Heart left ventricle (tissue), 16 donors: ENCODE data around the gene CAT. TPM values are rescaled to one million over a fixed set of nuclear protein-coding genes. Genes with fewer than 3 reads are reported as not detected.

ENCODE experiments used
- ATAC-seq, 4 donors: fragments of 200-7000 bp; cut with Tn5 transposase; one replicate each; pipeline ENCODE4 v1.9.1; 2020 to 2022; ENCODE audit warnings: moderate library complexity in 4 of 4, mild to moderate bottlenecking in 3 of 4, moderate number of reproducible peaks in 1 of 4
- DNase-seq, 5 donors: peaks; one replicate each; pipeline ENCODE4 v3.0.0-alpha.2; 2020
- H3K27ac ChIP-seq, 12 donors: fragments of 200-600 bp; sonication (generic) in 4 of 12; one replicate each; pipeline versions ENCODE4 v1.5.0 to v1.8.0; 2016 to 2022; ENCODE audit warnings: mild to moderate bottlenecking in 2 of 12
- H3K27me3 ChIP-seq, 9 donors: fragments of 200-600 bp; sonication (generic) in 2 of 9; one replicate each; pipeline versions ENCODE4 v1.5.1 to v1.8.0; 2016 to 2022; ENCODE audit warnings: mild to moderate bottlenecking in 3 of 9
- H3K36me3 ChIP-seq, 9 donors: fragments of 200-600 bp; sonication (generic) in 2 of 9; one replicate each; pipeline versions ENCODE4 v1.5.0 to v1.8.0; 2018 to 2022; ENCODE audit warnings: mild to moderate bottlenecking in 2 of 9
- H3K4me1 ChIP-seq, 12 donors: fragments of 200-600 bp; sonication (generic) in 4 of 12; one replicate each; pipeline versions ENCODE4 v1.5.0 to v1.8.0; 2016 to 2022; ENCODE audit warnings: mild to moderate bottlenecking in 3 of 12
- H3K4me3 ChIP-seq, 12 donors: fragments of 200-600 bp; sonication (generic) in 4 of 12; one replicate each; pipeline versions ENCODE4 v1.5.0 to v1.8.0; 2017 to 2022; ENCODE audit warnings: mild to moderate bottlenecking in 9 of 12, moderate library complexity in 4 of 12
- H3K9me3 ChIP-seq, 12 donors: fragments of 200-600 bp; sonication (generic) in 4 of 12; one replicate each; pipeline versions ENCODE4 v1.5.0 to v1.8.0; 2016 to 2022; ENCODE audit warnings: mild to moderate bottlenecking in 1 of 12
- CTCF ChIP-seq, 12 donors: fragments of 200-600 bp; sonication (generic) in 4 of 12; IDR thresholded peaks; one replicate each; pipeline versions ENCODE4 v1.5.0 to v1.8.0; 2018 to 2022; ENCODE audit warnings: antibody characterized with exemption in 12 of 12, mild to moderate bottlenecking in 5 of 12
- POLR2A ChIP-seq, 2 donors: fragments of 450-650 bp; IDR thresholded peaks; one replicate each; pipeline ENCODE4 v1.6.1; 2017; ENCODE audit warnings: antibody characterized with exemption in 2 of 2, mild to moderate bottlenecking in 2 of 2, moderate library complexity in 2 of 2
- whole genome bisulfite sequencing, 4 donors: extraction: QIAGEN DNeasy Blood & Tissue Kit in 2 of 4; methylation state at CpG; one replicate each; pipeline versions ENCODE4 v1.1.5 to v1.1.7; 2013 to 2018; 5-methylcytosine and 5-hydroxymethylcytosine counted together
- intact Hi-C, 10 donors: fragments of 100-400 bp; cut with DNase I; formaldehyde crosslinking; loops; one replicate each; pipeline versions ENCODE4 v1.11.1 to v1.14.2; 2022
- polyA plus RNA-seq, 2 donors: library from polyadenylated mRNA; stranded (reverse); fragments of 200-250 nt; gene quantifications; one replicate each; pipeline ENCODE4 v1.2.3, GENCODE V29; 2013
- total RNA-seq, 9 donors: library from RNA; depleted of rRNA in 2 of 9; stranded (reverse); fragments of >200 nt in 2 of 9; fragmentation: NEBNext Ultra II Directional in 3 of 9; extraction: Animal tissue kit (Norgen Biotek cat#: 25700) in 3 of 9; gene quantifications; one replicate each; pipeline versions ENCODE4 v1.1.0 to v1.2.4, GENCODE V29; 2016 to 2023
- donor health status: ischemic (EF 13 %, LVEDD 7.1; RV severe dilation, severe dysfunction).
- donor health status: healthy with polysubstance abuse.
- donor health status: DM: no; HTN: yes; CAD: no.
- donor health status: DM: no; HTN: no; CAD: no.
- donor health status: ischemic (EF 25% LVEDD 6.9; RV normal size, moderate dysfunction).
- donor health status: ischemic (EF 25% LVEDD 5.7; RV mildly dilated, moderate dysfunction).
- donor health status: healthy.
- donor health status: DM: yes; HTN: yes; CAD: no.
- donor health status: ischemic (EF 35%, LVEDD 5.7; RV mildly dilated, moderate dysfunction).
- donor health status: nonischemic (EF 11% LVEDD 7.7; RV severe dilation, severe dysfunction).
- donor health status: DM: yes; HTN: yes; CAD: no.
- donor health status: PGD.
- donor health status: ischemic (EF 29% LVEDD 5.4; RV normal size, mild dysfunction).
- donor health status: nonischemic (EF 23%, LVEDD 6.1; RV moderate dilation, normal function).

Gene CAT
- total and polyA plus RNA-seq, 11 donors = 49.9 to 183 (median 88.6) TPM

- DNase-seq (no peak), ATAC-seq (no peak)
- H3K27ac ChIP-seq = peak overlapping the region in 1 of 12 donors; percentile 15
- WGBS, 4 donors = 90 to 93% (median 92%) methylated on average over 11 of the region's 11 CpGs
- no peak overlapping the region for H3K4me3 ChIP-seq
- H3K36me3 ChIP-seq = peaks cover 0 to 55% (median 44%) of the 10 kb centered on the region in 9 donors
- no peak for TF ChIP-seq CTCF (IDR thresholded peaks at IDR 0.05)
- TF ChIP-seq POLR2A (IDR thresholded peaks at IDR 0.05) = no peak
- intact Hi-C loops = no loop called here
- H3K4me1 ChIP-seq = peaks cover 0 to 42% (median 32%) of the 10 kb centered on the region in 12 donors
- H3K27me3 ChIP-seq = no peaks in the 10 kb centered on the region
- H3K9me3 ChIP-seq = no peaks in the 10 kb centered on the region
Measured at GRCh38 chr11:34448223-34448994, 9.7 kb downstream of the CAT start.

- no peak for TF ChIP-seq CTCF (IDR thresholded peaks at IDR 0.05)
- no peak for TF ChIP-seq POLR2A (IDR thresholded peaks at IDR 0.05)
- Histone ChIP-seq H3K36me3 (peaks cover 0 to 61% (median 50%) of the 10 kb centered on the region in 9 donors), H3K27me3 (no peaks in the 10 kb centered on the region), H3K4me1 (peaks cover 0 to 39% (median 29%) of the 10 kb centered on the region in 12 donors), H3K27ac (peak overlapping the region in 1 of 12 donors; percentile 15), H3K4me3 (no peak overlapping the region), H3K9me3 (no peaks in the 10 kb centered on the region)
- DNase-seq = no peak
- no peak for ATAC-seq
- WGBS, 4 donors = 60 to 73% (median 69%) methylated on average over 3 of the region's 3 CpGs
- intact Hi-C loops = no loop called here
Measured at GRCh38 chr11:34449013-34449412, 10.3 kb downstream of the CAT start.

- Histone ChIP-seq H3K27me3 (no peaks in the 10 kb centered on the region), H3K9me3 (no peaks in the 10 kb centered on the region), H3K4me3 (no peak overlapping the region), H3K36me3 (peaks cover 0 to 82% (median 69%) of the 10 kb centered on the region in 9 donors), H3K27ac (peak overlapping the region in 1 of 12 donors; percentile 66), H3K4me1 (peaks cover 0 to 39% (median 22%) of the 10 kb centered on the region in 12 donors)
- no peak for DNase-seq
- TF ChIP-seq POLR2A (IDR thresholded peaks at IDR 0.05) (no peak), CTCF (IDR thresholded peaks at IDR 0.05) (no peak)
- intact Hi-C loops = no loop called here
- 92 to 97% (median 95%) methylated on average over 3 of the region's 3 CpGs for WGBS, 4 donors
- ATAC-seq = no peak
Measured at GRCh38 chr11:34451053-34451452, 12.3 kb downstream of the CAT start.

- Histone ChIP-seq H3K4me3 (no peak overlapping the region), H3K9me3 (no peaks in the 10 kb centered on the region), H3K4me1 (peaks cover 0 to 16% (median 7%) of the 10 kb centered on the region in 12 donors), H3K27me3 (no peaks in the 10 kb centered on the region), H3K27ac (peak overlapping the region in 3 of 12 donors; percentile 2 to 23 (median 4)), H3K36me3 (peaks cover 0 to 100% (median 98%) of the 10 kb centered on the region in 9 donors)
- DNase-seq (no peak), ATAC-seq (peak in 3 of 4 donors; percentile 45 to 71 (median 64))
- no peak for TF ChIP-seq POLR2A (IDR thresholded peaks at IDR 0.05)
- no peak for TF ChIP-seq CTCF (IDR thresholded peaks at IDR 0.05)
- intact Hi-C loops = no loop called here
- 38 to 58% (median 54%) methylated on average over 1 of the region's 1 CpG for WGBS, 4 donors
Measured at GRCh38 chr11:34454308-34455032, 15.7 kb downstream of the CAT start.
